DOHH2 (cell line): ENCODE results near the gene COL23A1.

Experiments used
- EZH2phosphoT487 ChIP-seq: fragments of 200-600 bp; sonication (generic); IDR thresholded peaks from 2 replicates; pipeline ENCODE4 v1.6.1; 2017; ENCODE audit warnings: borderline replicate concordance, mild to moderate bottlenecking, antibody characterized with exemption, low read length, moderate library complexity, mixed read lengths
- TF ChIP-seq, protein P1 (sequence below): fragments of 200-600 bp; sonication (generic); IDR thresholded peaks from one replicate; pipeline ENCODE4 v1.5.1; 2014; ENCODE audit warnings: antibody characterized with exemption, mild to moderate bottlenecking, low read depth, low read length; ENCODE audit not compliant: poor library complexity, severe bottlenecking

GRCh38 chr5:178288401-178289368, 301.5 kb downstream of the COL23A1 start:
- TF ChIP-seq, protein P1, sequence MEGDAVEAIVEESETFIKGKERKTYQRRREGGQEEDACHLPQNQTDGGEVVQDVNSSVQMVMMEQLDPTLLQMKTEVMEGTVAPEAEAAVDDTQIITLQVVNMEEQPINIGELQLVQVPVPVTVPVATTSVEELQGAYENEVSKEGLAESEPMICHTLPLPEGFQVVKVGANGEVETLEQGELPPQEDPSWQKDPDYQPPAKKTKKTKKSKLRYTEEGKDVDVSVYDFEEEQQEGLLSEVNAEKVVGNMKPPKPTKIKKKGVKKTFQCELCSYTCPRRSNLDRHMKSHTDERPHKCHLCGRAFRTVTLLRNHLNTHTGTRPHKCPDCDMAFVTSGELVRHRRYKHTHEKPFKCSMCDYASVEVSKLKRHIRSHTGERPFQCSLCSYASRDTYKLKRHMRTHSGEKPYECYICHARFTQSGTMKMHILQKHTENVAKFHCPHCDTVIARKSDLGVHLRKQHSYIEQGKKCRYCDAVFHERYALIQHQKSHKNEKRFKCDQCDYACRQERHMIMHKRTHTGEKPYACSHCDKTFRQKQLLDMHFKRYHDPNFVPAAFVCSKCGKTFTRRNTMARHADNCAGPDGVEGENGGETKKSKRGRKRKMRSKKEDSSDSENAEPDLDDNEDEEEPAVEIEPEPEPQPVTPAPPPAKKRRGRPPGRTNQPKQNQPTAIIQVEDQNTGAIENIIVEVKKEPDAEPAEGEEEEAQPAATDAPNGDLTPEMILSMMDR = no peak
- no peak for TF ChIP-seq EZH2phosphoT487
